Left colon (tissue), 2 donors: ENCODE data around the gene C1orf198. TPM values are rescaled to one million over a fixed set of nuclear protein-coding genes. Genes with fewer than 3 reads are reported as not detected.
A peak's percentile ranks its signal among the peaks of the same experiment; 100 is the strongest.

Experiments used
- ATAC-seq: fragments of 200-7000 bp; cut with Tn5 transposase; one replicate; pipeline ENCODE4 v1.9.1; 2020; ENCODE audit warnings: mild to moderate bottlenecking, moderate library complexity
- DNase-seq, 2 donors: peaks; one replicate each; pipeline ENCODE4 v3.0.0-alpha.2; 2020
- intact Hi-C, 2 donors: fragments of 100-400 bp; cut with DNase I in 1 of 2; cut with micrococcal nuclease in 1 of 2; formaldehyde crosslinking; loops; one replicate each; pipeline versions ENCODE4 v1.11.2 to v1.14.0; 2022; cut with DNase I, micrococcal nuclease
- long read RNA-seq: library from polyadenylated mRNA; unstranded; transcript quantifications from one replicate; pipeline ENCODE4 v2.0.0, GENCODE V29; 2021
- total RNA-seq, 2 donors: library from RNA; stranded (reverse); fragmentation: NEBNext Ultra II Directional; extraction: Animal tissue kit (Norgen Biotek cat#: 25700); gene quantifications; one replicate each; pipeline ENCODE4 v1.2.1, GENCODE V29; 2021
- donor health status: DM: no; HTN: no; CAD: no.
- donor health status: DM: yes; HTN: yes; CAD: no.

C1orf198 gene
- total RNA-seq = 10 to 100 TPM; 14.4 to 16.6 TPM
- long read RNA-seq, transcript C1orf198-201 (4 exons, 3,858 nt) = major isoform, 22 of 28 reads
- long read RNA-seq, partial matches to known transcripts = 5 of 28 reads
- long read RNA-seq, other reads (novel, unspliced or antisense) = 1 of 28 reads

- DNase-seq (peak; percentile 49 to 81), ATAC-seq (peak; percentile 96)
- intact Hi-C loops = no loop called here
These were observed at the start of gene C1orf198 for GRCh38 chr1:230867903-230868735. C1orf198 (minus strand) TSS chr1:230868521; CDS start chr1:230868512, 9 bp downstream.

GRCh38 chr1:230917284-230918135 lies 49.2 kb upstream of the C1orf198 start:
- DNase-seq = peak; percentile 74 to 94
- intact Hi-C loops = loop anchor here in 1 of 2 donors (5.0 to 10.0 kb wide), 2 partner anchors 120 to 297 kb away; no protein-coding TSS in a partner anchor
- ATAC-seq = peak; percentile 83

GRCh38 chr1:230916587-230917283 lies 48.4 kb upstream of the C1orf198 start:
- DNase-seq (no peak), ATAC-seq (peak; percentile 12)
- intact Hi-C loops = loop anchor here in 1 of 2 donors (5.0 to 10.0 kb wide), 2 partner anchors 119 to 298 kb away; no protein-coding TSS in a partner anchor

GRCh38 chr1:230915078-230915477 lies 46.8 kb upstream of the C1orf198 start:
- no peak for DNase-seq
- intact Hi-C loops = loop anchor here in 1 of 2 donors (5.0 to 10.0 kb wide), 2 partner anchors 118 to 300 kb away; no protein-coding TSS in a partner anchor
- ATAC-seq = no peak

GRCh38 chr1:230913496-230913895 lies 45.2 kb upstream of the C1orf198 start:
- DNase-seq (no peak), ATAC-seq (no peak)
- intact Hi-C loops = loop anchor here in 1 of 2 donors (10.0 kb wide), 1 partner anchor 301 kb away; no protein-coding TSS in a partner anchor

- no peak for DNase-seq
These were observed 42.4 kb upstream of the C1orf198 start for GRCh38 chr1:230910755-230911117.

GRCh38 chr1:230909974-230910754 lies 41.8 kb upstream of the C1orf198 start:
- ATAC-seq (no peak), DNase-seq (peak in 1 of 2 donors; percentile 34)
- intact Hi-C loops = loop anchor here in 1 of 2 donors (10.0 kb wide), 1 partner anchor 305 kb away; no protein-coding TSS in a partner anchor

More at GRCh38 chr1:230910755-230911117, 42.4 kb upstream of the C1orf198 start:
- intact Hi-C loops = loop anchor here in 1 of 2 donors (10.0 kb wide), 1 partner anchor 304 kb away; no protein-coding TSS in a partner anchor
- ATAC-seq = no peak

- ATAC-seq = no peak
- DNase-seq = no peak
- intact Hi-C loops = no loop called here
These were observed 39.3 kb upstream of the C1orf198 start for GRCh38 chr1:230907472-230908205.

- no peak for ATAC-seq
- DNase-seq = no peak
- intact Hi-C loops = no loop called here
These were observed 37.9 kb upstream of the C1orf198 start for GRCh38 chr1:230906226-230906625.

GRCh38 chr1:230905733-230906132 lies 37.4 kb upstream of the C1orf198 start:
- DNase-seq (no peak), ATAC-seq (no peak)

GRCh38 chr1:230902349-230902923 lies 34.1 kb upstream of the C1orf198 start:
- DNase-seq = no peak
- ATAC-seq = no peak
- intact Hi-C loops = no loop called here

More at GRCh38 chr1:230905733-230906132, 37.4 kb upstream of the C1orf198 start:
- intact Hi-C loops = no loop called here

- intact Hi-C loops = no loop called here
- ATAC-seq = no peak
- DNase-seq = no peak
These were observed 33.4 kb upstream of the C1orf198 start for GRCh38 chr1:230901671-230902070.

GRCh38 chr1:230900984-230901383 lies 32.7 kb upstream of the C1orf198 start:
- intact Hi-C loops = no loop called here
- DNase-seq (no peak), ATAC-seq (no peak)

GRCh38 chr1:230899841-230900251 lies 31.5 kb upstream of the C1orf198 start:
- no peak for ATAC-seq
- DNase-seq = no peak
- intact Hi-C loops = no loop called here

GRCh38 chr1:230898748-230899147 lies 30.4 kb upstream of the C1orf198 start:
- no peak for ATAC-seq
- intact Hi-C loops = no loop called here
- no peak for DNase-seq

- DNase-seq = no peak
- intact Hi-C loops = no loop called here
- no peak for ATAC-seq
These were observed 29.8 kb upstream of the C1orf198 start for GRCh38 chr1:230898144-230898543.

- DNase-seq (no peak), ATAC-seq (no peak)
- intact Hi-C loops = no loop called here
These were observed 28.5 kb upstream of the C1orf198 start for GRCh38 chr1:230896779-230897178.
